Epithelial cell of esophagus (primary cell): ENCODE measurements around the gene ABRACL.

Experiments used
- DNase-seq: peaks from one replicate; pipeline ENCODE4 v3.0.0; 2010; ENCODE audit warnings: low read depth
- H3K4me3 ChIP-seq: 2 replicates; pipeline ENCODE4 v1.5.1; 2011; ENCODE audit warnings: mild to moderate bottlenecking, low read length, control low read depth
- TF ChIP-seq, protein P1 (sequence below): IDR thresholded peaks from 2 replicates; pipeline ENCODE4 v1.5.1; 2011; ENCODE audit warnings: low read depth, mild to moderate bottlenecking, low read length, control low read depth, inconsistent platforms; ENCODE audit not compliant: insufficient read depth; ENCODE audit errors: missing control alignments

The ABRACL gene

DNA sequence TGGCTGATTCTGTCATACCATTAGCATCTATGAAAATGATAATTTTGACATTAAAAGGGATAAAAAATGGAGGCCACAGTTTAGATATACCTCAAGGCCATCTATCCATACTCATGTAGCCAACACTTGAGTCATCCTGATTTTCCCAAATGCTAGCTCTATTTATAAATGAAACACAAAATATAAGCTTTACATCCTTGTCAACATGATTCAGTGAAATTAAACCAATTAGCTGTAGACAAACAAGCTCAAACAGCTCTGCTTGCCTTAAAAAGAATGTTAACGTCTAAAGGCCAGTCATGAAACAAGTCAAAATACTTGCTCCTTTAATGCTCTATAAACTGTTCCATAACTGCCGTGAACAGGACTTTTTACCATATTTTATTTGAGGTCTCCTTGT is 40.3 kb downstream of the ABRACL start:
- TF ChIP-seq, protein P1, sequence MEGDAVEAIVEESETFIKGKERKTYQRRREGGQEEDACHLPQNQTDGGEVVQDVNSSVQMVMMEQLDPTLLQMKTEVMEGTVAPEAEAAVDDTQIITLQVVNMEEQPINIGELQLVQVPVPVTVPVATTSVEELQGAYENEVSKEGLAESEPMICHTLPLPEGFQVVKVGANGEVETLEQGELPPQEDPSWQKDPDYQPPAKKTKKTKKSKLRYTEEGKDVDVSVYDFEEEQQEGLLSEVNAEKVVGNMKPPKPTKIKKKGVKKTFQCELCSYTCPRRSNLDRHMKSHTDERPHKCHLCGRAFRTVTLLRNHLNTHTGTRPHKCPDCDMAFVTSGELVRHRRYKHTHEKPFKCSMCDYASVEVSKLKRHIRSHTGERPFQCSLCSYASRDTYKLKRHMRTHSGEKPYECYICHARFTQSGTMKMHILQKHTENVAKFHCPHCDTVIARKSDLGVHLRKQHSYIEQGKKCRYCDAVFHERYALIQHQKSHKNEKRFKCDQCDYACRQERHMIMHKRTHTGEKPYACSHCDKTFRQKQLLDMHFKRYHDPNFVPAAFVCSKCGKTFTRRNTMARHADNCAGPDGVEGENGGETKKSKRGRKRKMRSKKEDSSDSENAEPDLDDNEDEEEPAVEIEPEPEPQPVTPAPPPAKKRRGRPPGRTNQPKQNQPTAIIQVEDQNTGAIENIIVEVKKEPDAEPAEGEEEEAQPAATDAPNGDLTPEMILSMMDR, result no peak
- peak; percentile 42 for DNase-seq
- no peak overlapping the region for H3K4me3 ChIP-seq

DNA sequence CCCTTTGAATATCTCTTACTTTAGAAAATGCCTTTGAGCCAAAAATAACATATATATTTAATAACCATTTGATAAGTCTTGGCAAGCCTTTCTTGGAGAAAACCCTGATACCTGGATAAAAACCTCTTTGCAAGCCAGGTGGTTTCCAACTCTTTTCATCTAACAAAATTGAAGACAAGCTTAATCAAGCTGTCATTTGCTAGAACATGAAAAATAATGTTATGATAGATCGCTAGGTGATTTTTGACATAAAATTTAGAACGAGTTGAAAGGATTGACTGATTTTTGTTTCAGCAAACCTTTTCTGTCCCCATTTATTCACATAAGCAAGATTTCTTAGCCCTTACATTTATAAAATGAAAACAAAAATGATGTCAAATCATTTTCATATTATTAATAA is 44.6 kb downstream of the ABRACL start:
- H3K4me3 ChIP-seq, result no peak overlapping the region
- TF ChIP-seq, protein P1, result no peak
- DNase-seq, result no peak

DNA sequence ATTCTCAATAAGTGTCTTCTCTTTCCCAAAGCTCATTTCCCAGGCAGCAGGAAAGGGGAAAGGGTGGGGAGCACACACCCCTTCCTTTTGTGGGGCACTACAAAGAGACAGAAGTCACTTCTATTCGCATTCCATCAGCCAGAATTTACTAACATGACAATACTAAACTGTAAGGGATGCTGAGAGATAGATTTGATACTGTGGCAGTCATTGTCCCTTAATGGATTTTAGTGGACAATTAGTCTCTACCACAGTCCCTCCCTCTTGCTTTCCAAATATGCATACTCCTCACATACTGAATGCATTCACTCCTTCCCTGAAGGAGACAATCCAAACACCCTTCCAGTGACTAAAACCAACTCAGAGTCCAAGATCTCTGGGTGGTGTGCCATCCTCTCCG is 50.5 kb downstream of the ABRACL start:
- H3K4me3 ChIP-seq, result no peak overlapping the region
- DNase-seq, result no peak
- TF ChIP-seq, protein P1, result no peak

DNA sequence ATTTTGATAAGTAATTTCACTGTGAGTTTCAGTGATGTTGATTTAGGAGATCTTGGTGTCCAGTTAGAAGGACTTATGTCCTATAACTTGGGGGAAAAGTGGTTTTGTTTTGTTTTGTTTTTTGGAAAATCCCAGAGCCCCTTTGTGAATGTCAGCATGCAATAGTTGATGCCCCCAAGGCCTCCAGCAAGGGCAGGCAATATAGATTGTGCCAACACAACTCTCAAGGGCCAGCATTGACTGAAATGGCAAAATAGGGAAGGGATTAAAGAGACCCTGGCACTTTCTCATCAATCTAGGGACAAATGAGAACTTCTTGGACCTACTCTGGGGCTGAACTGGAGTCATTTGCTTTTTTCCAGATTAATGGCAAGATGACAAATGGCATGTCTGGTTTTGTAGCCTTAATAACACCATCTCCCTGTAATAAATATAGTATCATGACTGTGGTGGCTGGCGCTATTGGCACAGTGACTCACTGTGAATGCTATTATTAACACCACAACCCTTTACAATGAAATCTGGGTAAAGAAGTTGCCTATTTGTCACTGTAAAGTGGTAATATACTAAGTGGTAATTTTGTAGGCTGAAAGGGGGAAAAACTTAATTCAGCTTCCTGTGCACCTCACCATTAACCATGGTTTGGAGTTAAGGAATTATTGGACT is 51.8 kb downstream of the ABRACL start:
- TF ChIP-seq, protein P1, result no peak
- DNase-seq, result peak; percentile 64
- H3K4me3 ChIP-seq, result no peak overlapping the region

DNA sequence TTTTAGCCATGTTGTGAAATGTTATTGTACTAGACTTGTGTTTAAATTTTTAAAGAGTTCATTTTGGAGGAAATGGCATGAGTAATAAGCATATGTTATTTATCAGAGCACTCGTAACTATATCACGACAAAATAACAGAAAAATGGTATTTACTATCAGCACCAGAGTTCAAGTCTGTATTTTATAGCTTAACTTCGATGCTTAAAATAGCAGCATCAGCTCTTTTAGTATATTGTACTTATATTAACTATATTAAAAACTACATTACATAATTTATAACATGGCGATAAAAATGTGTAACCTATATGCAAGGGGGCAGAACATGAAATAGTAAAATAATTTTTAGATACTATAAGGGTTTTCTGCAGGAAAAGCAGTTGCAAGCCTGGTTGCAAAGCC is 52.9 kb downstream of the ABRACL start:
- H3K4me3 ChIP-seq, result no peak overlapping the region
- no peak for DNase-seq
- TF ChIP-seq, protein P1, result no peak

DNA sequence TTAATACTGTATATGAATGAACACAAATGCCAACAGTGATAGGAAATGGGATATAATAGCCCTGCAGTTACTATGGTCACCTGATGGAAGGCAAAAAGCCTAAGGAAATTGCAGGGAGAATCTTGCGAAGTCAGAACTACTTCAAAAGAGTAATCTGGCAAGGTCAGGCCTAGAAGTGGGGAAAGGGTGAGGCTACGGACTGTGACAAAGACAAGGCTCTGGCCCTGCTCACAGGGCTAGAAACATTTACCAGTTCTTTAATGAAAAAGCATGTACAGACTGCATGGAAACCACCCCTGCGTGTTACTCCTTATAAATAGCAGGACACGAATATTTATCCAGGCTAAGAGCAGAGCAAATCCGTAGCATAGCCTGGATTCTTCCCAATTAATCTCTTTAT is 53.8 kb downstream of the ABRACL start:
- no peak for DNase-seq
- TF ChIP-seq, protein P1, result no peak
- no peak overlapping the region for H3K4me3 ChIP-seq

DNA sequence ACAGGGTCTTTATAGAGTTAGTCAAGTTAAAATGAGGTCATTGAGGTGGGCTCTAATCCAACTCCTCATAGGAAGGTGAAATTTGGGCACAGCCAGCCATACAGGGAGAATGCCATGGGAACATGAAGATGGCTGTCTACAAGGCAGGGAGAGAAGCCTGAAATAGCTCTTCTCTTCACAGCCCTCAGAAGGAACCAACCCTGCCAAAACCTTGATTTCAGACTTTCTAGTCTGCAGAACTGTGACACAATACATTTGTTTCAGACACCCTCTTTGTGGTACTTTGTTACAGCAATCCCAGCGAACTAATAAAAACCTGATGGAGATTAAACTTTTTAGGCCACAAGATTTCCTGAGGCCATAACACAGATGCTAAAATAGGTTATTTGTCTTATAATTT is 63.3 kb downstream of the ABRACL start:
- no peak for DNase-seq
- H3K4me3 ChIP-seq, result no peak overlapping the region
- TF ChIP-seq, protein P1, result no peak
